Measurements from ENCODE around the gene VCP. TPM values are rescaled to one million over a fixed set of nuclear protein-coding genes. Genes with fewer than 3 reads are reported as not detected.

VCP gene
- total and polyA plus RNA-seq, 9 of the 15 experiments (the other 6 are each of a cell fraction or from before 2014, with no cell fraction given), result 7.1 to 257 (median 199) TPM

- intact Hi-C loops (cut with micrococcal nuclease), result no loop called here
- 84% methylated on average over 4 of the region's 4 CpGs for WGBS (ENCODE audit: insufficient coverage, low coverage, missing lambda C conversion rate)
Measured at GRCh38 chr9:35104586-35104985, 32.2 kb upstream of the VCP start.

More at GRCh38 chr9:35104586-35104985, 32.2 kb upstream of the VCP start:
- FAIRE-seq (no peak), ATAC-seq (no peak), DNase-seq (ENCODE audit: extremely low read depth in 1 of 4, low spot score in 3 of 4) (no peak)
- Histone ChIP-seq H3K27ac (ENCODE audit: extremely low read depth, low read depth, low read length) (no peak overlapping the region; the same call in 2 of the 3 replicates), H3K4me1 (replicated peaks in 1 of 2; ENCODE audit: control insufficient read depth in 2 of 2, insufficient read depth in 2 of 2, low read length in 2 of 2) (peaks cover 26 to 31% of the 10 kb centered on the region in 2 experiments; a peak in 4 of 5 replicates), H3K36me3 (ENCODE audit: control insufficient read depth, insufficient read depth, low read length) (peaks cover 54% of the 10 kb centered on the region; the same call in 2 of the 3 replicates), H4K20me1 (replicated peaks; ENCODE audit: control insufficient read depth, insufficient read depth, low read length) (no peaks in the 10 kb centered on the region), H3K9me3 (replicated peaks; ENCODE audit: control insufficient read depth, insufficient read depth, low read depth, low read length) (no peaks in the 10 kb centered on the region), H2AFZ (ENCODE audit: low read depth, low read length) (no peak overlapping the region), H3K4me2 (ENCODE audit: insufficient read depth, low read length) (no peak overlapping the region), H3K9me1 (ENCODE audit: control insufficient read depth, insufficient read depth, low read length) (no peaks in the 10 kb centered on the region), H3K9ac (ENCODE audit: insufficient read depth in 1 of 2, low read depth in 2 of 2, low read length in 2 of 2) (no peak overlapping the region), H3K27me3 (ENCODE audit: control insufficient read depth in 2 of 2, insufficient read depth in 2 of 2, low read length in 2 of 2) (no peaks in the 10 kb centered on the region), H3K79me2 (ENCODE audit: control insufficient read depth, insufficient read depth, low read length) (peaks cover 27% of the 10 kb centered on the region), H3K4me3 (no peak overlapping the region)
- ChIA-PET CTCF (ENCODE audit: low intra/inter-chr PET ratio) (no interaction called here), POLR2A (interaction anchor here (0.5 to 0.7 kb wide), 2 partner anchors 33 to 78 kb away, joined by 3 to 4 read pairs; no protein-coding TSS in a partner anchor)
- BruUV-seq (replicated peaks), result no TSS peak
- TF ChIP-seq ETS2 (tag; IDR thresholded peaks at IDR 0.05; ENCODE audit: borderline replicate concordance, poor library complexity, severe bottlenecking), result no peak
- TF ChIP-seq ZNF253 (CRISPR knock-in tag; conservative IDR thresholded peaks at IDR 0.05), result no peak
- TF ChIP-seq ZNF354B (CRISPR knock-in tag; IDR thresholded peaks at IDR 0.05), result no peak
- no peak for TF ChIP-seq L3MBTL2 (IDR thresholded peaks at IDR 0.05)
- no peak for TF ChIP-seq PREB (CRISPR knock-in tag; IDR thresholded peaks at IDR 0.05)
- TF ChIP-seq ZNF699 (CRISPR knock-in tag; IDR thresholded peaks at IDR 0.05; ENCODE audit: insufficient replicate concordance), result no peak
- no peak for TF ChIP-seq CC2D1A (IDR thresholded peaks at IDR 0.05)
- TF ChIP-seq TAF15 (IDR thresholded peaks at IDR 0.05; ENCODE audit: low read depth, low read length), result no peak
- no peak for TF ChIP-seq MAFG (tag; conservative IDR thresholded peaks at IDR 0.05)
- no peak for TF ChIP-seq POLR2AphosphoS5 (IDR thresholded peaks at IDR 0.05; ENCODE audit: control insufficient read depth, insufficient read depth, low read depth, low read length)
- TF ChIP-seq ZNF586 (CRISPR knock-in tag; conservative IDR thresholded peaks at IDR 0.05), result no peak
- TF ChIP-seq ERF (CRISPR knock-in tag; IDR thresholded peaks at IDR 0.05), result no peak
- no peak for TF ChIP-seq ZBTB7A (IDR thresholded peaks at IDR 0.05; ENCODE audit: borderline replicate concordance, control insufficient read depth, low read depth, low read length)
- no peak for TF ChIP-seq XRCC5 (IDR thresholded peaks at IDR 0.05; ENCODE audit: low read depth, low read length)
- TF ChIP-seq ZNF449 (CRISPR knock-in tag; IDR thresholded peaks at IDR 0.05), result no peak
- no peak for TF ChIP-seq ZNF668 (CRISPR knock-in tag; IDR thresholded peaks at IDR 0.05)
- no peak for TF ChIP-seq ZNF12 (CRISPR knock-in tag; IDR thresholded peaks at IDR 0.05)
- no peak for TF ChIP-seq TGIF2 (CRISPR knock-in tag; IDR thresholded peaks at IDR 0.05)
- no peak for TF ChIP-seq HNRNPUL1 (IDR thresholded peaks at IDR 0.05; ENCODE audit: low read length)
- in situ Hi-C loops (cut with MboI), result no loop called here

Measured in K562 (cell line).